NCI-H510A treated with DMSO at 0.1 percent for 48 hours (cell line): ENCODE data around the gene ATP6V0B.

Experiments used
- DNase-seq: peaks from one replicate; lab custom pipeline; 2025; lab: John Stamatoyannopoulos, UW

Gene ATP6V0B

DNA sequence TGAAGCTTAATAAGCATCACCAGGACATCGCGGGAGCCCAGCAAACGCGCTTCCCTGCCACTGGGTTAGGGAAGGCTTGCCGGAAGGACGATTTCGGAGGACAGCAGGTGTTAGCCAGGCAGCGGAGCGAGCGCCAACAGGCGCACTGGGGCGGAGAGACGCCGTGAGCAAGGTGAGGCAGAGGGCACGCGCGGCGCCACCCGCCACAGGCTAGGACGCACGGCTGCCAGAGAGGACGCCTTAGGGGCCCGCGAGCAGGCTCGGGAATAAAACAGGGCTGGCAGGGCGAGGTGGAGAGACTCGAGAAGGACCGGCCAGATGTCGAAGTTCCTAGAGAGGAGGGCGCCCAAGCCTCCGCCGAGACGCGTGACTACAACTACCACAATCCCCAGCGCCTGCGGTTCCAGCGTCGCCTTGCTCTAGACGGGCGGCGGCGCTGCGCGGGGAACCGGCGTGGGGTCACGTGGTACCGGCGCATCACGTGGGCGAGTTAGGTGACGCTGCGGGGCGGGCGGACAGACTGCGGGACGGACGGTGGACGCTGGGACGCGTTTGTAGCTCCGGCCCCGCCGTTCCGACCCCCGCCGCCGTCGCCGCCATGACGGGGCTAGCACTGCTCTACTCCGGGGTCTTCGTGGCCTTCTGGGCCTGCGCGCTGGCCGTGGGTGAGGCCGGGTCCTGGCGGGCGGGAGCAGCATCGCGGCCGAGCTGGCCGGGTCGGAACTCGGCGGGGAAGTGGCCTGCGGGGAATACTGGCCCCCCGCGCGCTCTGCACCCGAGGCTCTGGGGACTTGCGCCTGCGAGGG lies at the start of gene ATP6V0B:
Gene ATP6V0B (plus strand): TSS at position 518 of the 806 bp plus-strand sequence. CDS start 81 bp downstream, at position 599.
- peak; percentile 100 for DNase-seq

GRCh38 chr1:43925846-43926245 lies 48.9 kb upstream of the ATP6V0B start:
- DNase-seq = no peak

DNA sequence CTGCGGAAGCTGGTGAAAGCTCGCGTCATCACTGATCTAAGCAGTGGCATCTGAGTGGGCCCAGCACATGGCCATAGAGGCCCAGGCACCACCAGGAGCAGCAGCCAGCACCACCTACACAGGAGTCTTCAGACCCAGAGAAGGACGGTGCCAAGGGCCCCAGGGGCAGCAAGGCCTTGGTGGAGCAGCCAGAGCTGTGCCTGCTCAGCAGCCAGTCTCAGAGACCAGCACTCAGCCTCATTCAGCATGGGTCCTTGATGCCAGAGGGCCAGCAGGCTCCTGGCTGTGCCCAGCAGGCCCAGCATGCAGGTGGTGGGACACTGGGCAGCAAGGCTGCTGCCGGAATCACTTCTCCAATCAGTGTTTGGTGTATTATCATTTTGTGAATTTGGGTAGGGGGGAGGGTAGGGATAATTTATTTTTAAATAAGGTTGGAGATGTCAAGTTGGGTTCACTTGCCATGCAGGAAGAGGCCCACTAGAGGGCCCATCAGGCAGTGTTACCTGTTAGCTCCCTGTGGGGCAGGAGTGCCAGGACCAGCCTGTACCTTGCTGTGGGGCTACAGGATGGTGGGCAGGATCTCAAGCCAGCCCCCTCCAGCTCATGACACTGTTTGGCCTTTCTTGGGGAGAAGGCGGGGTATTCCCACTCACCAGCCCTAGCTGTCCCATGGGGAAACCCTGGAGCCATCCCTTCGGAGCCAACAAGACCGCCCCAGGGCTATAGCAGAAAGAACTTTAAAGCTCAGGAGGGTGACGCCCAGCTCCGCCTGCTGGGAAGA lies 44.4 kb upstream of the ATP6V0B start:
- peak; percentile 71 for DNase-seq

GRCh38 chr1:43930949-43931275 lies 43.8 kb upstream of the ATP6V0B start:
- no peak for DNase-seq

DNA sequence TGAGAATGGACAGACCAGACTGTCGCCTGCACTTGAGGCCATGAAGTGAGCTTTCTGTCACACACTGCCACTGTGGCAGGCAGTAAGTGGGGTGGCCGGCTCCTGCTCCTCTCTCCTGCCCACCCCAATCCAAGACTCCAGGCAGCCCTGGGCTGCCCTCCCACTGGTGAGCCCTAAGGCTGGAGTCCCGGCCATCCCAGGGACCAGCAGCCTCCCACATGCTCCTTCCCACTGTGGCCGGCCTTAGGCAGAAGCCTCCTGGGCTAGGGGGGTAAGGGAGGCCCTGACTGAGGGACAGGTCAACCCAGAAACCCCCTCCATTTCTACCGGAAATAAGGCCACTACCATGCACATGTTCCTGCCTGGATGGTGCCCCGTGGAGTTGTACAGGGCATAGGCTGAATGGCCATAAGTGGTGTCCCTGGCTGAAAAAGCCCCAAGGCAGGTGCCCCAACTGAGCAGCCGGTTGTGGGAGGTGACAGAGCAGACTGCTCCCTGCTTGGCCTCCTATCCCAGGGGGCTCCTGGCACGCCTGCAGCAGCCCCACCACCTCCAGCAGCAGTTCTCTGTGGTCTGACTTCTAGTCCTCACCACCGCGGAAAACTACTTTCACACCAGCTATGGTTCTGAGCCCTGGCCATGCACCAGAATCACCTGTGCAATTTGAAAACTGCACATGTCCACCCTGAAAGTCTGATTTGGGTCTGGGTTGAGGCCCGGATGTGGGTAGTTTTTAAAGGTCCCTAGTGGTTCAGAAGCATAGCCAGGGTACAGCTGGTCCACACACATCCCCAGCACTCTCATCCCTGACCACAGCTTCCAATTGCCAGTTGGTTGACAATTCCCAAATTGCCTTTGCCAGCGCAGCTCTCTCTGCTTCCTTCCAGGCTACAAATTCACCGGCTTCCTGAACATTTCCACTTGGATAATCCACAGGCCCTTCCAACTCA lies 42.8 kb upstream of the ATP6V0B start:
- no peak for DNase-seq

GRCh38 chr1:43932786-43933385 lies 41.9 kb upstream of the ATP6V0B start:
- no peak for DNase-seq

DNA sequence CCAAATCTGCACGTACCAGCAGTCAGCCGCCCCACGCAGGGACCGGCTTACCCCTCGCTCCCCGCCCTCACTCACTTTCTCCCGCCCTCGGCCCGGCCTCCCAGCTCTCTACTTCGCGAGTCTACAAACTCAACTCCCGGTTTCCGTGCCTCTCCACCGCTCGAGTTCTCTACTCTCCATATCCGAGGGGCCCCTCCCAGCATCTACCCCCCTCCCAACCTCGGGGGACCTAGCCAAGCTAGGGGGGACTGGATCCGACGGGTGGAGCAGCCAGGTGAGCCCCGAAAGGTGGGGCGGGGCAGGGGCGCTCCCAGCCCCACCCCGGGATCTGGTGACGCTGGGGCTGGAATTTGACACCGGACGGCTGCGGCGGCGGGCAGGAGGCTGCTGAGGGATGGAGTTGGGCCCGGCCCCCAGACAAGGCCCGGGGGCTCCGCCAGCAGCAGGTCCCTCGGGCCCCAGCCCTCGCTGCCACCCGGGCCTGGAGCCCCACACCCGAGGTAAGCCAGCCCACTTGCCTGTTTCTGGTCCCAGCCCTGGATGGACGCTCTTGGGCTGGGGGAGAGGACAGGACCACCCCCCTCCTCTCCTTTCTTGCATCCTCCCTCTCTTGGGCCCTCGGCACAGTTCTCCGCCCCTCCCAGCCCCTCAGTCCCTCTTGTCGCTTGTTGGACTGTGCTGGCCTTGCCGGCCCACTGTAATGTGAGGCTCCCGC lies 41.2 kb upstream of the ATP6V0B start, which contains the start of gene ARTN:
Gene ARTN (plus strand): TSS at position 416 of the 715 bp plus-strand sequence. CDS start 1,856 bp downstream, outside the sequence.
- peak; percentile 99 for DNase-seq

DNA sequence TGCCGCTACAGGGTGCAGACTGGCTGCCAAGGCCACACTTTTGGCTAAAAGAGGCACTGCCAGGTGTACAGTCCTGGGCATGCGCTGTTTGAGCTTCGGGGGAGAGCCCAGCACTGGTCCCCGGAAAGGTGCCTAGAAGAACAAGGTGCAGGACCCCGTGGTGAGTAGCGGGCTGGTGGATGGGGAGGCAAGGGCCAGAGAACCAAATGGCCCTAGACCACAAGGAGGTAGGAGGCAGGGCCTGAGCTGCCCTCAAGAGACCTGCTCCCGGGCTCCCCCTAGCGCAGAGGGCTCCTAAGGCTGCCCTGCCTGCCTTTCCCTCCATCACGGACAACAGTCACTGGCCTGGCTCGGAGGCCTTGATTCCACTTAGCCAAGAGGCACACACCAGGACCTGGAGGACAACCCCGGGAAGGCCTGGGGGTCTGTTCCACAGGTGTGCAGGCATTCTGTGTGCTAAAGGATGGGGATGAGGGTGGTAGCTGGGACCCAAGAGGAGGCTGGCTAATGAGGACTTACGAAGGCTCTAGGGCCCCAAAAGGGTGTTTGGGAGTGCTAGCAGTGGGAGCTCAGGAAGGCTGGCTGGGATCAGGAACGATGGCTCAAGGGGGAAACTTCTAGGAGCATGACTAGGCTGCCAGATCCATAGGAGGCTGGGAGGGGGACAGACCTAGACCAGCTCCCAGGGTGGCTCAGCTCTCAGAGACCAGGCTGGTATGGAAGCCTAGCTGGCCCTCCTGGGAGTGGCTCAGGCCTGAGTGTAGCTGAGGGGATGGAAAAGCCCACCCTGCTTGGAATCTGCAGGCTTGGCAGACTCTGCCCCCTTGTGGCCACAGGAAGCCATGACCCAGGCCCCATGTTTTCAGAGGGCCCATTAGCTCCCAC lies 40.4 kb upstream of the ATP6V0B start:
- DNase-seq = peak; percentile 99

- no peak for DNase-seq
These were observed 39.8 kb upstream of the ATP6V0B start for GRCh38 chr1:43934986-43935324.

- DNase-seq = peak; percentile 100
These were observed 38.9 kb upstream of the ATP6V0B start for GRCh38 chr1:43935711-43936427.

DNA sequence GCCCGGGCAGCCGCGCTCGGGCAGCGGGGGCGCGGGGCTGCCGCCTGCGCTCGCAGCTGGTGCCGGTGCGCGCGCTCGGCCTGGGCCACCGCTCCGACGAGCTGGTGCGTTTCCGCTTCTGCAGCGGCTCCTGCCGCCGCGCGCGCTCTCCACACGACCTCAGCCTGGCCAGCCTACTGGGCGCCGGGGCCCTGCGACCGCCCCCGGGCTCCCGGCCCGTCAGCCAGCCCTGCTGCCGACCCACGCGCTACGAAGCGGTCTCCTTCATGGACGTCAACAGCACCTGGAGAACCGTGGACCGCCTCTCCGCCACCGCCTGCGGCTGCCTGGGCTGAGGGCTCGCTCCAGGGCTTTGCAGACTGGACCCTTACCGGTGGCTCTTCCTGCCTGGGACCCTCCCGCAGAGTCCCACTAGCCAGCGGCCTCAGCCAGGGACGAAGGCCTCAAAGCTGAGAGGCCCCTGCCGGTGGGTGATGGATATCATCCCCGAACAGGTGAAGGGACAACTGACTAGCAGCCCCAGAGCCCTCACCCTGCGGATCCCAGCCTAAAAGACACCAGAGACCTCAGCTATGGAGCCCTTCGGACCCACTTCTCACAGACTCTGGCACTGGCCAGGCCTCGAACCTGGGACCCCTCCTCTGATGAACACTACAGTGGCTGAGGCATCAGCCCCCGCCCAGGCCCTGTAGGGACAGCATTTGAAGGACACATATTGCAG lies 38.2 kb upstream of the ATP6V0B start:
- DNase-seq = peak; percentile 93

- no peak for DNase-seq
These were observed 37.4 kb upstream of the ATP6V0B start for GRCh38 chr1:43937179-43937865.

- DNase-seq = no peak
These were observed 36.4 kb upstream of the ATP6V0B start for GRCh38 chr1:43938383-43938782.

DNA sequence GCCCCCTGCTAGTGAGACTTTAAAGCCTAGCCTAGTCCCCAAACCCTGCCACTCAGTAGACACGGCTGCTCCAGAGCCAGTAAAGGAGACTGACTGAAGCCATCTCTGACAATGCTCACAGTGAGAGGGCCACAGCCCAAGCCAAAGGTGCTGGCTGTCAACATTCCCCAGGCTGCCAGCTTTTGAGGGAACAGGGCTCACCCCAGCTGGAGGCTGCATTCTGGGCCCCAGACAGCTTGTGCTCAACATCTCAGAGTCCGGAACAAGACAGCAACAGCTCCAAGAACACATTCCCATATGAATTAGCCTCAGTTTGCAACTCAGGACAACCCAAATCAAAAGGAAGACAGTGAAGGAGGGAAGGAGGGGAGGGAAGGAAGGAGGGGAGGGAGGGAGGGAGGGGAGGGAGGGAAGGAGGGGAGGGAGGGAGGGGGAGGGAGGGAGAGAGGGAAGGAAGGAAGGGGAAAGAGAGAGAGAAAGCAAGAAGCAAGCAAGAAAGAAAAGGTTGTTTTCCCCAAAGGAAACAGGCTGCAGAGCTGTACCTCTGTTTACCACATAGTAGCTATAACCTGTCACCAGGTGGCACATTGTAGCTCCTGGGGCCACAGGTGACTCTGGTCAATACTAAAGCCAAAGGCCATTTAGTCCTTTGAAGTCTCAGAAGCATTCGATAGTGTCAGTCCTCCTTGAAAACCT lies 35.7 kb upstream of the ATP6V0B start:
- DNase-seq = no peak

DNA sequence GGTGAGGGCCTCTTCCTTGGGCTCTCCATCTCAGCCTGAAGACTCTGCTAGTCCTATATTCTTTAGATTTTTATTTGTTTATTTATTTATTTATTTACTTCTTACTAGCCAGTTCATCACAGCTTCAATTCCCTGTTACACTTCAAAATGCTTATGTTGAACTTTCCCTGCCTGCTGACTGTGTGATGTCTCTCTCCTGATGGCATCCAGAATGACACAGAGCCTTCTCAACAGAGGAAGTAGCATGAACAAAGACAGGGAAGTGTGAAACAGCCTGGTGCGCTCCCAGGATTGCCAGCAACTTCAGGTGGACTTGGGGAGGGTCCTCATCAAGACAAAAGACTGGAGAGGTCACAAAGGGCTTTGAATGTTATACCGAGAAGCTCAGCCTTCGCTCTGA lies 32.3 kb upstream of the ATP6V0B start:
- DNase-seq = no peak

GRCh38 chr1:43944860-43945259 lies 29.9 kb upstream of the ATP6V0B start:
- DNase-seq = no peak

DNA sequence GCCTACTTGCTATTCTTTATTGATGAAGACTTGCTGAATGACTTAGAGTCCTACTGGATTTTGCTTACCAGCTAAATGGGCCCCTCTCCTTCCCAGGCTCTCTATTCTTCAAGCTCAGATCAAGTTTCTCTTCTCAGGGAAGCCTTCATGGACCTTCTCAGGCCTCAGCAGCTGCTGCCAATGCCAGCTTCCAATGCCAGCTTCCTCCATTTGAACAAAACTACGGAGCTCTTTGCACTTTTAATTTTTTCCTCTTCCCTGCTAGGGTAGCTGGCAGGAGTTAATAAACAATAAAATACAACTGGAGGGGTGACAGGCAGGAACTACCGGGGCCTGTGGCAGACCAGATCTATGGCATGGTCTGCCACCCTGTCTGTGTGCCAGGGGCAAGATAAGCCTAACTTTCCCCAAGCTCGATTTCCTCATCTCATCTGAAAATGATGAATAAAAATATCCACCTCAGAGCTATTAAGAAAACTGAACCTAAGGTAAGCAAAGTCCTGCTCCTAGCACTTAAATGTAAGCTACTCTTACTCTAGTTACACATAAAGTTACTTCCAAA lies 29.0 kb upstream of the ATP6V0B start:
- DNase-seq = peak; percentile 95
